HUDEP-2 (cell line): ENCODE measurements around the gene MYO1G.
A peak's percentile ranks its signal among the peaks of the same experiment; 100 is the strongest.
"Not testable (repeated sequence)": the region's sequence is repeated elsewhere in the genome, so short reads cannot be mapped to it uniquely, and the experiment has no call there.

Experiments used
- DNase-seq, 76 experiments: peaks; one replicate each; lab custom pipeline; 2025; ENCODE audit not compliant: unreplicated experiment in 76 of 76; lab: John Stamatoyannopoulos, UW

The MYO1G gene

GRCh38 chr7:44999245-45000092 lies 20.7 kb upstream of the MYO1G start:
- peak in 75 of 76 experiments; percentile 88 to 99 (median 98) for DNase-seq

DNA sequence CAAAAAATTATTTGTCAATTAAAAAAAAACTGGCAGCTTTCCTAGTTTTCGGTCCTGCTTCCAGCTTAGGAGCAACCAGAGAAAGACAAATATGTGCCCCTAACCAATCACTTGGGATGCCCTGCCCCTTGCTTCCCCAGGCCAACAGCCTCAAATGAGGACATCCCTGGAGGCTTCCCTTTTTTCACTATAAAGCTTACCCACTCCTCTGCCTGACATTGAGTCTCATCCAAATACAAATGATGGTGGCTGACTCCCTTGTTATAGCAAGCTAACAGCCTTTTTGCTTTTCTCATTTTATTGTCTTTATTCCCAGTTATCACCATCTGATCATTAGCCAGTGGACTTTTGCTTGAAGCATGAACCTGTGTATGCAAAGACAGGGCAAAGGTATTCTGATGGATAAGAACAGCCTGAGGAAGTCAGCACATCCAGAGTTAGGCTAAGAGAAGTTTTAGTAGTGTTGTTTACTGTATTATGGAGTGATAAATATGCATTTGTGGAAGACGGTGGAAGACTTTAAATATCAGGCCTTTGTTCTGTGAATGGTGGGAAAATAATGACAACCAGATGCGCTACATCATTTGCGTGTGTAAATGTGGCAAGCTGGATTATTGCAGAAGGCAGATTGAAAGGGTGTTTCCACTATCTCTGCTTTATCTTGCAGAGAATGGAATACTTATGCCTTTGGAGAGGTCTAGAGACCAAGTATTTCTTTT lies 19.5 kb upstream of the MYO1G start:
- no peak for DNase-seq

DNA sequence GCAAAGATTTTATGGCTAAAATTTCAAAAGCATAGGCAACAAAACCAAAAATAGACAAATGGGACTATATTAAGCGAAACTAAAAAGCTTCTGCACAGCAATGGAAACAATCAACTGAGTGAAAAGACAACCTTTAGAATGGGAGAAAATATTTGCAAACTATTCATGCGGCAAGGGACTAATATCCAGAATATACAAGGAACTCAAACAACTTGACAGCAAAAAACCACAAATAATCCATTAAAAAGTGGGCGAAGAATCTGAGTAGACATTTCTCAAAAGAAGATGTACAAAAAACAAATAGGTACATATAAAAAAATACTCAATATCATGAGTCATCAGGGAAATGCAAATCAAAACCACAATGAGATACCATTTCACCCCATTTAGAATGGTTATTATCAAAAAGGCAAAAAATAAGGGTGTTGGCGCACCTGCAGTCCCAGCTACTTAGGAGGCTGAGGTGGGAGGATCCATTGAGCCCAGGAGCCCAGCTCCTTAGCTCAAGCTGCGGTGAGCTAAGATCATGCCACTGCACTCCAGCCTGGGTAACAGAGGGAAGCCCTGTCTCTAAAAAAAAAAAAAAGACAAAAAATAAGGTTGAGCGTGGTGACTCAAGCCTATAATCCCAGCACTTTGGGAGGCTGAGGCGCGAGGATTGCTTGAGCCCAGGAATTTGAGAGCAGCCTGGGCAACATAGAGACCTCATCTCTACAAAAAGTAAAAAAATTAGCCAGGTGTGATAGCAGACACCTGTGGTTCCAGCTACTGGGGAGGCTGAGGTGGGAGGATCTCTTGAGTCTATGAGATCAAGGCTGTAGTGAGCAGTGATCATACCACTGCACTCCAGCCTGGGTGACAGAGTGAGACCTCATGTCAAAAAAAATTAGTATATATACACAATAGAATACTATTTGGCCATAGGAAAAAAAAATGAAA lies 17.0 kb upstream of the MYO1G start:
- DNase-seq, result no peak

DNA sequence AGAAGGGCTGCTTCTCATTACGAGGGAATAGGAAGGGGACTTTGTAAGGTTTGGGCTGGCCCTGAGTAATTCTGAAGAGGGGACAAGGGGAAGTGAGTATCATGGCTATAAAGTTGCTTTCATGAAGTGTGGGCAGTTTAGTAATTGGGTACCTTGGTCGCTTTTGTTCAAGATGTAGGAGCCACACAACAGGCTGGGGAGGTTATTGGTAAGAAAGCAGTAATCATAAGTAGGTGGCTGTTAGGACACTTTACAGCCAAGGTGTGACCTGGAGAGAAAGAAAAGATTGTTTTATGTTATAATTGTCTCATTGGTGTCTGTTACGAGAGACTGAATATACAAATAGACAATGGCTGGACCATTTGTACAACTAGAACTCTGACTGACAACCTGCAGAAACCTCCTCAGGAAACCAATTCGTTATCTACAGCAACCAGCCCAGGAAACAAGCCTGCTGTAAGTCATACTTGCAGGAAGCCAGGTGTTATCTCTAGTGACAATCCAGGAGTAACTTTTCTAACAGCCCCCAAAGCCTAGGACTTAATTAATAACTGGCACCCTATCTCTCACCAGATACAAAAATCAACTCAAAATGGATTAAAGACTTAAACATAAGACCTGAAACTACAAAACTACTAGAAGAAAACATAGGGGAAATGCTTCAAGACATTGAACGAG lies 16.2 kb upstream of the MYO1G start:
- DNase-seq, result peak in 58 of 76 experiments; percentile 3 to 79 (median 35)

- DNase-seq, result not testable (repeated sequence)
These were observed 13.4 kb upstream of the MYO1G start for GRCh38 chr7:44992004-44992795.

DNA sequence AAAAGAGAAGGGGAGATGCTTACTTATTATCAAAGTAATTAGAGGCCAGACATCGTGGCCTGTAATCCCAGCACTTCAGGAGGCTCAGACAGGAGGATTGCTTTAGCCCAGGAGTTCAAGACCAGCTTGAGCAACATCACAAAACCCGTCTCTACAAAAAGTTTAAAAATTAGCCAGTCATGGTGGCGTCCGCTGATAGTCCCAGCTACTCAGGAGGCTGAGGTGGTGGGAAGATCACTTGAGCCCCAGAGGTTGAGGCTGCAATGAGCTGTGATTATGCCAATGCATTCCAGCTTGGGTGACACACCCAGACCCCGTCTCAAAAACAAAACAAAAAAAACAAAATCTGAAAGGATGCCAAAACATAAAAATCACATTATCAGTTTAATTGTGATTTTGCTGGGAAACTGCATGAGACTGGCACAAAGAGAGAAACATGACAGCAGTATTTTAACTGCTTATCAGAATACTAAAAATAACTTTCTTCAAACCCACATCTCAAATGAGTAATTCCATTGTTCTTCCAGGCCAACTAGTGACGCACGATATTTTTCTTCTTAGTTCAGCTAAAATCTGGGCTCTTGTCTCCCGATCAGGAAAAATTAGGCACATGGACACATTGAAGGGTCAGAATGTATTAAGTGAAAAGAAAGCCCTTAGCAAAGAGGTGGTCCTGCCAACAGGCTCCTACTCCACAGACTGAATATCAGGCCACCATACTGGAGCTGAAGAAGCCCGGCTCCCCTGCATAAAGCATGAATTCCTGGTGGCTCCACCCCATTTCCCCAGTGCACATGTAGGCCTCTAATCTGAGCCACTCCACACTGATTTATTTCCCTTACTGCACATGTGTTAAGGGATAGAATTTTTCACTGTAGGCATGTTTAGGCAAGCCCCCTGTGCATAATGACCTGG lies 11.6 kb upstream of the MYO1G start:
- no peak for DNase-seq

- DNase-seq, result no peak
These were observed 10.3 kb upstream of the MYO1G start for GRCh38 chr7:44989132-44989531.

- no peak for DNase-seq
These were observed 9.9 kb upstream of the MYO1G start for GRCh38 chr7:44988701-44989100.

- peak in 64 of 76 experiments; percentile 9 to 80 (median 44) for DNase-seq
These were observed 9.2 kb upstream of the MYO1G start for GRCh38 chr7:44987996-44988395.

DNA sequence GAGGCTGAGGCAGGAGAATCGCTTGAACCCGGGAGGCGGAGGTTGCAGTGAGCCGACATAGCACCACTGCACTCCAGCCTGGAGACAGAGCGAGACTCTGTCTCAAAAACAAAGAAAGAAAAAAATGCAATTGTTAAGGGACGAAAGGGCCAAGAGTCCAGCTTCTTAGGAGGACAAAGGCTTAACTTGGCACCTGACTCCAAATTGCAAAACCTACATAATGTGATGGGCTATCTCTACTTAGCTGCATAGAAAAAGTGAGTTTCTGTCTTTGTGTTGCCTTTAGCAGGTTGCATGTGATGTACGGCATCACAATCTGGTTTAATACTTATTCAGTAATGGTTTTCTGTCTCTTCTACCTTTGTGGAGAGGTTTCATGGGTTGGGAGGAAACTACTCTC lies 8.6 kb upstream of the MYO1G start:
- DNase-seq, result no peak

DNA sequence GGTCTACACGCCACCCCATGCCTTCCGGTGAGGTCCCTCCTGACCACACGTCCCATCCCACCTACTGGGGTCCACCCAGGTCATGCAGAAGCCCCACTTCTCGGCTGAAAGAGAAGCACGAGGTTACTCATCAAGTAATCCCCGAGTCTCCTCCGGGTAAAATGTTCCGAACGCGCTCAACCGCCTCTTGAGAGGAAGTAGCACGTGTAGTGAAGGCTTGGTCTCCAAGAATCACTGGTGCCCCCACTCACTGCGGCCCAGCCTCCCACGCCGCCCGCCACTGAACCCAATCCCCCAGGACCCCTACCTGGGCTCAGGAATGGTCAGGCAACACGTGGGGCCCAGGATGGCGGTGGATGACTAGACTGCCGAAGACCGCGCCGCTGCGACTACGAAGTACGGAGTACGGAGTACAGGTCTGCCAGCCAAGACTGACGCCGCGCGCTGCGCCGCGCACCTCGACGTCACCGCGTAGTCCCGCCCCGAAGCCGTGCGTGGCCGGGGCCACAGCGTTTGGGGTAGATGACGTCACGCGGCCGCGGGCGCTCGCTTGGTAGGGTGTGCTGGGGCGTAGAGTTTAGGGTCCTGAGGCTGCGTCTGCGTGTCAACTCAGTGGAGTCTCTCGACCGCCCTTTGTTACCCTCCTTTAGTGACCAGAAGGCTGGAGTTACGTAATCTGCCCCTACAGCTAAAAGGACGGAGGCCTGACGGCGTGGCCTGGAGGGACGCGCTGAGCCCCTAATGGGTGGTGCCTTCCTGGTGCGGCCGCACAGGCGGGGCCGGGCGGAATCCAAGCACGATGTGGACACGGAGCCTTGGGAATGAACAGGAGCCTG lies 7.6 kb upstream of the MYO1G start:
- peak; percentile 7 to 93 (median 84) for DNase-seq

GRCh38 chr7:44985900-44986217 lies 7.0 kb upstream of the MYO1G start:
- DNase-seq, result peak in 1 of 76 experiments; percentile 51

DNA sequence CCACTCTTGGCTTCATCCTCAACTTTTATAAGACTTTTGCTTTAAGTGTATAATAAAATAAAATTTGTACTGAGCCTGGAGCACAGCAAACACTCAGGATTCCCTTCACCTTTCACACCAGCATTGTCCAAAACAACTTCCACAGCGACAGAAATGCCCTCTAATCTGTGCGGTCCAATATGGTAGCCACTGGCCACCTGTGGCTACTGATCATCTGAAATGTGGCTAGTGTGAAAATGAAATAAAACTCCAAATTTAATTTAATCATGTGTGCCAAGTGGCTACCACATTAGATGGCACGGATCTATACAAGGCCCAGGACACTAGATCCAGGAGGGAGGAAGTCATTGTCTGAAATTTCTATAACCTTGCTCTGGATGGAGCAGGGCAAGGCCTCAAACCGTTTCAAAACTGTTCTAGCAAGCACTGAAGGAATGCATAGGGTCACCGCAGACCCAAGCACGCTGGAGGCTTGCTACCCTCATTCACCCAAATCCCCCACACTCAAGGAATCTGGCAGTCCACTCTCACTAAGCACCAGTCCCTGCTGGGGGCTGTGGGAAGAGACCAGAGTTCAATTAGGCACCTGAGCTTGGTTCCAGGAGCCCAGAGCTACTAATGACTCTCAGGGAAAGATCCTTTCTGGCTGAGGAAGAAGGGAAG lies 6.3 kb upstream of the MYO1G start:
- no peak for DNase-seq

DNA sequence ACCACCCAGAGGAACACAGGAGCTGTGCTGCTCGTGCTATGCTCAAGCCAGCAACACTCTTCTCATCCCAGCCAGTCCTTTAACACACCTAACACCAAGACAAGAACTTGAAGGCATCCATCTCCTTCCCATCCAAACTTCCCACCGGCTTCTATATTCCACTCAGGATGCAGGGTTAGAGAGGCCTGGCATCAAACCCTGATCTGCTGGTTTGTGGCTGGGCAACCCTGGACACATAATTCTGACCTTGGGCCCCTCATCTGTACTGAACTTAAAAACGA lies 5.6 kb upstream of the MYO1G start:
- DNase-seq, result no peak

DNA sequence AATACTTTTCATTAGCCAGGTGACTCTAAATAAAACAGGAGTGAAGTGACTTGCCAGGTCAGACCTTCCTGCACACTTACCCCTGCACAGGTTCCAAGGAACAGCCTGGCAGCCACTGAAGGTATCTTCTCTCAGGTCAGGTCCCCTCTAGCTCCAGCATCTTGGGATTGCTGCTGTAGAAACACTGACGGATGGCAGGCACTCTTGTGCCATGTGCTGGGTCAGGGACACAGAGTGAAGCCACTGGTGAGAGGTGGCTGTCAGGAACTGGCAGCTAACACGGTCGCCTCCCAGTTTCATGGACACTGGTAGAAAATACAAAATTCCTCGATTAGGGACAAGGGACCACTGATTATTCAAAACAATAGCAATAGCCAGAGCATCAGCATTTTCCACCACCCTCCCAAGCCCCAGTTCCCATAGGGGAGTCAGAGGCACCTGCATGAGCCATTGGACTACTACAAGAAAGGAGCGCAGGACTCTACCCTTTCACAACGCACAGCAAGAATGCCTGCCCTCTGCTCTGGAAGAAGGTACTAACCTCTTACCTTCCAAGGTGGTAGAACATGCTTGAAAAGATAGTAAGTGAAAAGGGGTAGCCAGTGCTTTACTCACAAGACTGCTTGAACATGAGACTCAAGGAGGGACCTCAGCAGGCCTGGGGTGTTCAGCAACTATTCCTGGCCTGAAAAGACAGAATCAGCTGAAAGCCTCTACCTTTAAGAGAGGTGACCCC lies 5.1 kb upstream of the MYO1G start:
- DNase-seq, result no peak

DNA sequence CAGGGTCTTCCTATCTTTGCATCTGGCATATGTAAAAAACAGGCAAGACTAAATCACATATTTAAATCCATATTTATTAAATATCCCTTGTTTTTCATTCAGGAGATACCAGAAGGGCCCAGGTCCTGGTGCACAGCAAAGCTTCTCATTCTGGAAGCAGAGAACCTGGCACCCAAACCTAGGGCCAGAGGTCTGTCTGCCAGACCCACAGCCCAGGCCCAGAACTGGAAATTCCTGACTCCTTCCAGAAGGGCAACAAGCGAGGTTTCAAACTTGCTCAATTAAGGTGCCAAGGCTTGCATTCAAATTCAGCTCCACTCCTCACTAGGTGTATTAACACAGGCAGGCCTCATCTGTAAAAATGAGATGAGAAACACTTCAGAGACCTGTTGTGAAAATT lies 4.2 kb upstream of the MYO1G start:
- DNase-seq, result no peak

DNA sequence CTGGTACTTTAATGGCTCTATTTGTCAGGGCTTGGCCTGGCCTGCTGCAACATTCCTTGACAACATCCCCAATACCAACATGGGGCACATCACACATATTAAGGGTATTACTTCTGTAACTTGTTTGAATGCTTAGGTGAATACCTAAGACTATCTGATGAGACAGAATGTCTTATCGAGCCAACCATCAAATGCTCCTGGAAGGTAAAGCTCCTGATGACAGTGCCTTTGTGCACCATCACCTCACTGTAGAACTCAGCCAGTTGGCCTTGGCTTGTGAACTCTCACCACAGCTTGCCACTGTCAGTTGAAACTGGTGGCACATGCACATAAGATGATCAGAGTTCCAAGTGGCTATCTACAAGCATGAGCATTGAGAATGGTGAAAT lies 3.7 kb upstream of the MYO1G start:
- DNase-seq, result no peak
